ENCODE results near the gene MERTK. TPM values are rescaled to one million over a fixed set of nuclear protein-coding genes. Genes with fewer than 3 reads are reported as not detected.

The MERTK gene
- total and polyA plus RNA-seq, 2 of the 13 experiments (the other 11 are each of a cell fraction or from before 2014, with no cell fraction given), result 37.3 to 44.7 TPM

DNA sequence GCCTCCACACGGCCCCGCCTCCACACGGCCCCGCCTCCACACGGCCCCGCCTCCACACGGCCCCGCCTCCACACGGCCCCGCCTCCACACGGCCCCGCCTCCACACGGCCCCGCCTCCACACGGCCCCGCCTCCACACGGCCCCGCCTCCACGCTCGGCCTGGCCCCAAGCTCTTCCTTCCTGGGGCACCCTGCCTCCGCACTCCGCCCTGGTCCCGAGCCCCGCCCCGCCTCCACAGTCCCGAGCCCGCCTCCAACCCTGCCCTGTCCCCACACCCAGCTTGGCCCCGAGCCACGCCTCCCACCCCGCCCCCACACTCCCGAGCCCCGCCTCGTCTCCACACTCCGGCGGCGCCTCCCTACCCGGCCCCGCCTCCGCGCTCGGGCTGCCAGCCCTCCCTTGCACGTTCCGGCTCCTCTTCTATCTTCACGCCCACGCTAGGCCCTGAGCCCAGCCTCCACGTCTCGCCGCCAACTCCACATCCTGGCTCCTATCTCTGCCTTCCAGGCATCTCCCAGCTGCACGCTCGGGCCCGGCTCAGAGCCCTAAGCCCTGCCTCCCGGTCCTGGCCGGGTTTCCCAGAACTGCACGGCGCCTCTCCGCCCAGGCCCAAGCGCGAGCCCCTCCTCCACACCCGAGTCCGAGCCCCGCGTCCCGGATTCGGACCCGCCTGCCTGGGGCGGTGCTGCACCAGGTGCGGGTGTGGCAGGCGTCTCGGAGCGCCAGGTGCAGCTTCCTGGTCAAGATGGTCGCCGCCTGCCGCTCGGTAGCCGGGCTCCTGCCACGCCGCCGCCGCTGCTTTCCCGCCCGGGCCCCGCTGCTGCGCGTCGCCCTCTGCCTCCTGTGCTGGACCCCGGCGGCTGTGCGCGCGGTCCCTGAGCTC, 156.7 kb downstream of the MERTK start, which contains the start of gene TMEM87B (continued):
- TF ChIP-seq, protein P1, sequence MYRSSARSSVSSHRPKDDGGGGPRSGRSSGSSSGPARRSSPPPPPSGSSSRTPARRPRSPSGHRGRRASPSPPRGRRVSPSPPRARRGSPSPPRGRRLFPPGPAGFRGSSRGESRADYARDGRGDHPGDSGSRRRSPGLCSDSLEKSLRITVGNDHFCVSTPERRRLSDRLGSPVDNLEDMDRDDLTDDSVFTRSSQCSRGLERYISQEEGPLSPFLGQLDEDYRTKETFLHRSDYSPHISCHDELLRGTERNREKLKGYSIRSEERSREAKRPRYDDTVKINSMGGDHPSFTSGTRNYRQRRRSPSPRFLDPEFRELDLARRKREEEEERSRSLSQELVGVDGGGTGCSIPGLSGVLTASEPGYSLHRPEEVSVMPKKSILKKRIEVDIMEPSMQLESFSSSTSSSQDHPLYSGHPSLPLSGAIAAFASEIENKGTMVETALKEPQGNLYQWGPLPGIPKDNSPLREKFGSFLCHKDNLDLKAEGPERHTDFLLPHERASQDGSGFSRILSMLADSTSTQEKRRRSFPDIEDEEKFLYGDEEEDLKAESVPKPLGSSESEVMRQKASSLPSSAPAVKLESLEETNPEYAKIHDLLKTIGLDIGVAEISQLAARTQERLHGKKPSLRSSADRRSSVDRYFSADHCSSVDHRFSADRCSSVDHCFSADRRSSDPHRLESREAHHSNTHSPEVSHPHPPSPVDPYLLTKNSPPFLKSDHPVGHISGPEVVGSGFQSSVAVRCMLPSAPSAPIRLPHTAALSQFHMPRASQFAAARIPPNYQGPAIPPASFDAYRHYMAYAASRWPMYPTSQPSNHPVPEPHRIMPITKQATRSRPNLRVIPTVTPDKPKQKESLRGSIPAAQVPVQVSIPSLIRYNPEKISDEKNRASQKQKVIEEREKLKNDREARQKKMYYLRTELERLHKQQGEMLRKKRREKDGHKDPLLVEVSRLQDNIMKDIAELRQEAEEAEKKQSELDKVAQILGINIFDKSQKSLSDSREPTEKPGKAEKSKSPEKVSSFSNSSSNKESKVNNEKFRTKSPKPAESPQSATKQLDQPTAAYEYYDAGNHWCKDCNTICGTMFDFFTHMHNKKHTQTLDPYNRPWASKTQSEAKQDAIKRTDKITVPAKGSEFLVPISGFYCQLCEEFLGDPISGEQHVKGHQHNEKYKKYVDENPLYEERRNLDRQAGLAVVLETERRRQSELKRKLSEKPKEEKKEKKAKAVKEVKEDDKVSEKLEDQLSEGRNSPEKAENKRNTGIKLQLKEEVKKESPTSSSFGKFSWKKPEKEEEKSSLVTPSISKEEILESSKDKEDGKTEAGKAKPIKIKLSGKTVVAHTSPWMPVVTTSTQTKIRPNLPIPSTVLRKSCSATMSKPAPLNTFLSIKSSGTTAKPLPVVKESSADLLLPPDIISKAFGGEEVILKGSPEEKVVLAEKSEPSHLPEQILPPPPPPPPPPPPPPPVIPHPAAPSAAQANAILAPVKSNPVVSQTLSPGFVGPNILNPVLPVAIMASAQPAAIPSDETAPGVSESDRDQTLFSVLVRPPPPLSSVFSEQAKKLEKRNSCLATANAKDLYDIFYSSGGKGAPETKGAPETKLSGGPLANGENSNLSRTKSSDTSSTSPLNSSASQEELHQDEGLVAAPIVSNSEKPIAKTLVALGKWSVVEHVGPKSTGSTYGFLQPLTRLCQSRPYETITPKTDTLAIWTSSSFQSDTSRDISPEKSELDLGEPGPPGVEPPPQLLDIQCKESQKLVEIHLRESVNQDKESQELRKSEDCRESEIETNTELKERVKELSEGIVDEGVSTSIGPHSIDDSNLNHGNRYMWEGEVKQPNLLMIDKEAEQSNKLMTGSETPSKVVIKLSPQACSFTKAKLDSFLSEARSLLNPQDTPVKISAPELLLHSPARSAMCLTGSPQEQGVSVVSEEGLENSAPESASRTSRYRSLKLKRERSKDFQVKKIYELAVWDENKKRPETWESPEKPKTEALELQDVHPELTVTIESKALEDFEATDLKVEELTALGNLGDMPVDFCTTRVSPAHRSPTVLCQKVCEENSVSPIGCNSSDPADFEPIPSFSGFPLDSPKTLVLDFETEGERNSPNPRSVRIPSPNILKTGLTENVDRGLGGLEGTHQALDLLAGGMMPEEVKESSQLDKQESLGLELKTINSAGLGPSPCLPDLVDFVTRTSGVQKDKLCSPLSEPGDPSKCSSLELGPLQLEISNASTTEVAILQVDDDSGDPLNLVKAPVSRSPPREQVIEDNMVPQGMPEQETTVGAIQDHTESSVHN (CRISPR knock-in tag; IDR thresholded peaks at IDR 0.05), result peak; percentile 75; the same call in 1 of the 2 replicates
- TF ChIP-seq HNRNPUL1 (IDR thresholded peaks at IDR 0.05; ENCODE audit: low read depth, low read length), result no peak
- no peak for TF ChIP-seq MYNN (CRISPR knock-in tag; IDR thresholded peaks at IDR 0.05; ENCODE audit: low read depth)
- TF ChIP-seq ZC3H4 (CRISPR knock-in tag; IDR thresholded peaks at IDR 0.05; ENCODE audit: borderline replicate concordance), result no peak
- TF ChIP-seq, protein P2, sequence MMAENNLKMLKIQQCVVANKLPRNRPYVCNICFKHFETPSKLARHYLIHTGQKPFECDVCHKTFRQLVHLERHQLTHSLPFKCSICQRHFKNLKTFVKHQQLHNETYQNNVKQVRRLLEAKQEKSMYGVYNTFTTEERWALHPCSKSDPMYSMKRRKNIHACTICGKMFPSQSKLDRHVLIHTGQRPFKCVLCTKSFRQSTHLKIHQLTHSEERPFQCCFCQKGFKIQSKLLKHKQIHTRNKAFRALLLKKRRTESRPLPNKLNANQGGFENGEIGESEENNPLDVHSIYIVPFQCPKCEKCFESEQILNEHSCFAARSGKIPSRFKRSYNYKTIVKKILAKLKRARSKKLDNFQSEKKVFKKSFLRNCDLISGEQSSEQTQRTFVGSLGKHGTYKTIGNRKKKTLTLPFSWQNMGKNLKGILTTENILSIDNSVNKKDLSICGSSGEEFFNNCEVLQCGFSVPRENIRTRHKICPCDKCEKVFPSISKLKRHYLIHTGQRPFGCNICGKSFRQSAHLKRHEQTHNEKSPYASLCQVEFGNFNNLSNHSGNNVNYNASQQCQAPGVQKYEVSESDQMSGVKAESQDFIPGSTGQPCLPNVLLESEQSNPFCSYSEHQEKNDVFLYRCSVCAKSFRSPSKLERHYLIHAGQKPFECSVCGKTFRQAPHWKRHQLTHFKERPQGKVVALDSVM (CRISPR knock-in tag; IDR thresholded peaks at IDR 0.05), result peak; percentile 48; the same call in 1 of the 2 replicates
- no peak for TF ChIP-seq ZNF496 (CRISPR knock-in tag; IDR thresholded peaks at IDR 0.05; ENCODE audit: insufficient replicate concordance)
- TF ChIP-seq ZFP82 (CRISPR knock-in tag; IDR thresholded peaks at IDR 0.05; ENCODE audit: borderline replicate concordance), result no peak; the same call in 1 of the 2 replicates
- TF ChIP-seq, protein P3, sequence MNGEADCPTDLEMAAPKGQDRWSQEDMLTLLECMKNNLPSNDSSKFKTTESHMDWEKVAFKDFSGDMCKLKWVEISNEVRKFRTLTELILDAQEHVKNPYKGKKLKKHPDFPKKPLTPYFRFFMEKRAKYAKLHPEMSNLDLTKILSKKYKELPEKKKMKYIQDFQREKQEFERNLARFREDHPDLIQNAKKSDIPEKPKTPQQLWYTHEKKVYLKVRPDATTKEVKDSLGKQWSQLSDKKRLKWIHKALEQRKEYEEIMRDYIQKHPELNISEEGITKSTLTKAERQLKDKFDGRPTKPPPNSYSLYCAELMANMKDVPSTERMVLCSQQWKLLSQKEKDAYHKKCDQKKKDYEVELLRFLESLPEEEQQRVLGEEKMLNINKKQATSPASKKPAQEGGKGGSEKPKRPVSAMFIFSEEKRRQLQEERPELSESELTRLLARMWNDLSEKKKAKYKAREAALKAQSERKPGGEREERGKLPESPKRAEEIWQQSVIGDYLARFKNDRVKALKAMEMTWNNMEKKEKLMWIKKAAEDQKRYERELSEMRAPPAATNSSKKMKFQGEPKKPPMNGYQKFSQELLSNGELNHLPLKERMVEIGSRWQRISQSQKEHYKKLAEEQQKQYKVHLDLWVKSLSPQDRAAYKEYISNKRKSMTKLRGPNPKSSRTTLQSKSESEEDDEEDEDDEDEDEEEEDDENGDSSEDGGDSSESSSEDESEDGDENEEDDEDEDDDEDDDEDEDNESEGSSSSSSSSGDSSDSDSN (CRISPR knock-in tag; IDR thresholded peaks at IDR 0.05), result peak; percentile 96
- no peak for TF ChIP-seq SSRP1 (CRISPR knock-in tag; IDR thresholded peaks at IDR 0.05)
- TF ChIP-seq SIN3A (IDR thresholded peaks at IDR 0.05; ENCODE audit: borderline replicate concordance, low read depth, low read length), result peak; percentile 77; the same call in 1 of the 2 replicates
- TF ChIP-seq, protein P4, sequence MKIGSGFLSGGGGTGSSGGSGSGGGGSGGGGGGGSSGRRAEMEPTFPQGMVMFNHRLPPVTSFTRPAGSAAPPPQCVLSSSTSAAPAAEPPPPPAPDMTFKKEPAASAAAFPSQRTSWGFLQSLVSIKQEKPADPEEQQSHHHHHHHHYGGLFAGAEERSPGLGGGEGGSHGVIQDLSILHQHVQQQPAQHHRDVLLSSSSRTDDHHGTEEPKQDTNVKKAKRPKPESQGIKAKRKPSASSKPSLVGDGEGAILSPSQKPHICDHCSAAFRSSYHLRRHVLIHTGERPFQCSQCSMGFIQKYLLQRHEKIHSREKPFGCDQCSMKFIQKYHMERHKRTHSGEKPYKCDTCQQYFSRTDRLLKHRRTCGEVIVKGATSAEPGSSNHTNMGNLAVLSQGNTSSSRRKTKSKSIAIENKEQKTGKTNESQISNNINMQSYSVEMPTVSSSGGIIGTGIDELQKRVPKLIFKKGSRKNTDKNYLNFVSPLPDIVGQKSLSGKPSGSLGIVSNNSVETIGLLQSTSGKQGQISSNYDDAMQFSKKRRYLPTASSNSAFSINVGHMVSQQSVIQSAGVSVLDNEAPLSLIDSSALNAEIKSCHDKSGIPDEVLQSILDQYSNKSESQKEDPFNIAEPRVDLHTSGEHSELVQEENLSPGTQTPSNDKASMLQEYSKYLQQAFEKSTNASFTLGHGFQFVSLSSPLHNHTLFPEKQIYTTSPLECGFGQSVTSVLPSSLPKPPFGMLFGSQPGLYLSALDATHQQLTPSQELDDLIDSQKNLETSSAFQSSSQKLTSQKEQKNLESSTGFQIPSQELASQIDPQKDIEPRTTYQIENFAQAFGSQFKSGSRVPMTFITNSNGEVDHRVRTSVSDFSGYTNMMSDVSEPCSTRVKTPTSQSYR (CRISPR knock-in tag; IDR thresholded peaks at IDR 0.05; ENCODE audit: borderline replicate concordance), result peak; percentile 69; the same call in 1 of the 2 replicates
